GM13977 (cell line): ENCODE data around the gene RALY.

Experiments
- DNase-seq: peaks from one replicate; pipeline ENCODE4 v3.0.0; 2012; ENCODE audit warnings: low spot score
- CTCF ChIP-seq: IDR thresholded peaks from 2 replicates; pipeline ENCODE4 v1.5.1; 2012; ENCODE audit warnings: mild to moderate bottlenecking, control low read depth; ENCODE audit not compliant: insufficient read depth; ENCODE audit errors: extremely low read depth, missing control alignments
- in situ Hi-C: fragments of 300-500 bp; cut with MboI; formaldehyde crosslinking; loops from one replicate; pipeline ENCODE4 v1.12.0; 2022; ENCODE audit warnings: low sequenced_read_pairs, low pct_unique_long_range_greater_than_20kb, mixed read lengths, inconsistent platforms; ENCODE audit not compliant: unreplicated experiment

The RALY gene

GRCh38 chr20:34029415-34029814 lies 35.7 kb downstream of the RALY start:
- no peak for DNase-seq
- TF ChIP-seq CTCF, result no peak
- in situ Hi-C loops, result no loop called here

- TF ChIP-seq CTCF, result no peak
- in situ Hi-C loops, result no loop called here
Measured at GRCh38 chr20:34030456-34030855, 36.7 kb downstream of the RALY start.

GRCh38 chr20:34033903-34034302 lies 40.2 kb downstream of the RALY start:
- in situ Hi-C loops, result no loop called here
- no peak for DNase-seq
- no peak for TF ChIP-seq CTCF

More at GRCh38 chr20:34030456-34030855, 36.7 kb downstream of the RALY start:
- DNase-seq, result no peak

DNA sequence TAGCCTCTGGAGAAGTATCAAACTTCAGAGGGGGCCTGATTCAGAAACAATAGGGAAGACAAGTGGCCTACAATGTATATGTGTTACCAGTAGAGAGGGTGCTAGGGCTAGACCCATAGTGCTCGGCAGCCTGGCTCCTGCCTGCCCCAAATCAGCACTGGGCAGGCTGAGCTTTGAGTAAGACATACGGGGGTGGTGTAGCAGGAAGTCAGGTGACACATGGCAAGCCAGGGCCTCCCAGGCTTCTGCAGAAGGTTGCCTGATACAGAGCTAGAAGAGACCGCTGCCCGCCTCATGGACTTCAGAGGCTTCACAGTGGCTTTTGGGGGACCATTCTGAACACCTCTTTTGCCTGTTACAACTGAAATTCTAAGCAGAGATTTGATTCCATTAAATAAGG lies 43.4 kb downstream of the RALY start:
- in situ Hi-C loops, result no loop called here

DNA sequence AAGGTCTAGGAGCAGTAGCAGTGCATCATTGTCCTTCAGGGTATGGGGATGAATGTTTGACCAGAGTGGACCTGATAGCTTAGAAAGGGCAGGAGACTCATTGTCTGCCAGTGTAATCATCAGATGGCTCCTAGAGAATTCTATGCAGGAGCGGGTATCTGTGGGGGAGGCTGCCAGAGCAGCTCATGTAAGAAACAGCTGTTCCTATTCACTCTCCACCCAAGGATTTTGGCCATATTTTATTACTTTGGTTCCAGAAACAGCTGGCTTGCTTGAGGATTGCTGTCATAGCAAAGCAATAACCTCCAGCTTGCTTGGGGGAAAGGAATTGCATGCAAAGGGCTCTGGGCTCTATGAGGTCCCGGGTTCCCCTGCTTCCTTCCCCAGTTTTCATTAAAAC lies 44.1 kb downstream of the RALY start:
- no peak for DNase-seq
- TF ChIP-seq CTCF, result no peak
- in situ Hi-C loops, result no loop called here

More for the DNA sequence above, 43.4 kb downstream of the RALY start:
- peak; percentile 32 for DNase-seq
- TF ChIP-seq CTCF, result no peak

DNA sequence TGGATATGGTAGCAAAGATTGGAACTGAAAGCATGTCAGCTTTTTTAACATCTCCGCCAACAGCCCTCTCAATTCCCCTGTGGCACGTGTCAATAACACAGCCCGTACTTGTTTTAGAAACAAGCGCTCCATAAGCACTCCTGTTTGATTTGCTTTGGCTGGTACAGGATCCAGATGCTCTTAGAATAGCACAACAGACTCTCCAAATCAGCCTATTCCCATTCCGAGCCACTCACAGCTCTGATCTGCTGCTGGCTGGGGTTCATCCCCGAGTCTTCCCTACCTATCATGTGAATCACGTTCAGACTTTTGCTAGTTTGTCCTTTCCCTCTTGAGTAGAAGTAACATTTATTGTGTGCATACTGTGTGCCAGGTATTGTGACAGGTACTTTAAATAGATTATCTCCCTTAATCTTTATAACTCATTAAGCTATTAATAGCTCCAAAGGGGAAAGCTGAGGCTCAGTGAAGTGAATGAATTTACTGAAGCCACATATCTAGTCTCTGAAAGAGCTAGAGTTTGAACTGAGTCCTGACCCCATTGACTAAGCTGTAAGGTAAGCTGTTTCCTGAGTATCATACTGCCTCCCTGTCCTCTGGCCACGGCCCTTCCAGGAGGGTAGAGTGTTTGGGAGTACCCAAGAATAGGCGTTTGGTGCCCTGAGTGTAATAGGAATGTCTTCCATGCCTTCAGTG lies 46.7 kb downstream of the RALY start:
- no peak for DNase-seq
- in situ Hi-C loops, result no loop called here
- TF ChIP-seq CTCF, result no peak
